ENCODE data around the gene ABLIM2. TPM values are rescaled to one million over a fixed set of nuclear protein-coding genes. Genes with fewer than 3 reads are reported as not detected.

Gene ABLIM2
- total and polyA plus RNA-seq, 2 of the 8 experiments (the other 6 are each of a cell fraction or from before 2014, with no cell fraction given): 2.8 to 3.0 TPM

- Histone ChIP-seq H2BK12ac (ENCODE audit: low read depth, low read length) (no peak overlapping the region), H2AFZ (ENCODE audit: low read length) (no peak overlapping the region), H3K23ac (ENCODE audit: insufficient read length) (no peak overlapping the region), H4K5ac (ENCODE audit: insufficient read length, low read depth, low read length) (no peak overlapping the region), H3K4me3 (ENCODE audit: extremely low read depth in 1 of 4, insufficient read depth in 2 of 4, low read depth in 3 of 4, low read length in 4 of 4) (no peak overlapping the region), H3K4me1 (replicated peaks in 1 of 4; ENCODE audit: control insufficient read depth in 3 of 4, insufficient read depth in 4 of 4, low read length in 3 of 4) (peaks cover 0 to 7% (median 1%) of the 10 kb centered on the region in 4 experiments; a peak in 2 of 7 replicates), H3K79me2 (ENCODE audit: control insufficient read depth in 1 of 2, insufficient read depth in 2 of 2, low read length in 2 of 2) (no peaks in the 10 kb centered on the region), H4K91ac (replicated peaks; ENCODE audit: insufficient read length, low read length) (no peak overlapping the region), H3K4me2 (ENCODE audit: insufficient read depth in 1 of 2, low read depth in 2 of 2, low read length in 2 of 2) (no peak overlapping the region), H3K18ac (ENCODE audit: extremely low read depth, low read length) (no peak overlapping the region), H2BK20ac (ENCODE audit: low read length) (no peak overlapping the region), H3K79me1 (ENCODE audit: low read depth, low read length) (peaks cover 2% of the 10 kb centered on the region; the same call in 1 of the 2 replicates), H3K27me3 (replicated peaks in 1 of 4; ENCODE audit: control insufficient read depth in 3 of 4, extremely low read depth in 1 of 4, insufficient read depth in 3 of 4, low read length in 3 of 4) (no peaks in the 10 kb centered on the region), H2BK120ac (replicated peaks; ENCODE audit: low read depth, low read length) (no peak overlapping the region), H4K8ac (ENCODE audit: extremely low read depth, insufficient read depth, low read length) (no peak overlapping the region), H4K20me1 (replicated peaks in 1 of 2; ENCODE audit: control insufficient read depth in 1 of 2, insufficient read depth in 2 of 2, low read length in 2 of 2) (no peaks in the 10 kb centered on the region), H3K56ac (replicated peaks; ENCODE audit: insufficient read length, low read depth, low read length) (no peak overlapping the region), H3K4ac (replicated peaks; ENCODE audit: insufficient read length, low read depth, low read length) (no peak overlapping the region), H2AK5ac (ENCODE audit: low read depth, low read length) (no peak overlapping the region), H3K36me3 (ENCODE audit: control insufficient read depth in 2 of 4, insufficient read depth in 4 of 4, low read length in 3 of 4) (no peaks in the 10 kb centered on the region), H2BK5ac (ENCODE audit: low read depth, low read length) (no peak overlapping the region), H2BK15ac (ENCODE audit: low read length) (no peak overlapping the region), H3K23me2 (ENCODE audit: low read depth, low read length) (peaks cover 8% of the 10 kb centered on the region; the same call in 1 of the 2 replicates), H3K14ac (ENCODE audit: insufficient read length) (no peak overlapping the region), H3K27ac (ENCODE audit: low read depth, low read length) (no peak overlapping the region), H3K9ac (replicated peaks in 1 of 4; ENCODE audit: extremely low read depth in 1 of 4, low read depth in 3 of 4, low read length in 3 of 4) (no peak overlapping the region), H3K9me3 (ENCODE audit: insufficient read depth in 2 of 2, low read depth in 1 of 2, low read length in 1 of 2) (no peaks in the 10 kb centered on the region)
- WGBS, 2 experiments (ENCODE audit: extremely low coverage in 1 of 2, insufficient coverage in 1 of 2, insufficient read length in 1 of 2, insufficient replicate concordance in 2 of 2, low coverage in 1 of 2, low lambda C conversion rate in 2 of 2, missing lambda C conversion rate in 1 of 2): 90% methylated on average over 13 of the region's 13 CpGs; no CpG with 5 or more reads in 1 of the 2 experiments
- POLR2A ChIA-PET (ENCODE audit: partially characterized antibody): no interaction called here
- no peak for TF ChIP-seq ATF3 (IDR thresholded peaks at IDR 0.05; ENCODE audit: insufficient read depth, low read depth, low read length)
- TF ChIP-seq SP4 (IDR thresholded peaks at IDR 0.05; ENCODE audit: low read length): no peak
- TF ChIP-seq JUND (IDR thresholded peaks at IDR 0.05; ENCODE audit: low read length): no peak
- no peak for TF ChIP-seq NRF1 (IDR thresholded peaks at IDR 0.05; ENCODE audit: low read depth, low read length)
- no peak for TF ChIP-seq JUN (IDR thresholded peaks at IDR 0.05; ENCODE audit: low read depth, low read length)
- no peak for TF ChIP-seq RBBP5 (IDR thresholded peaks at IDR 0.05; ENCODE audit: borderline replicate concordance, low read depth, low read length)
- no peak for TF ChIP-seq EGR1 (IDR thresholded peaks at IDR 0.05; ENCODE audit: borderline replicate concordance, low read depth, low read length)
- no peak for TF ChIP-seq KDM1A (IDR thresholded peaks at IDR 0.05; ENCODE audit: borderline replicate concordance, low read length)
- TF ChIP-seq PHF8 (conservative IDR thresholded peaks at IDR 0.05; ENCODE audit: low read depth, low read length): no peak
- DNase-seq (ENCODE audit: low read depth in 1 of 2, low spot score in 2 of 2) (no peak), FAIRE-seq (no peak)
- CTCF ChIA-PET (ENCODE audit: partially characterized antibody): interaction anchor here (1.0 to 1.2 kb wide), 2 partner anchors 141 to 367 kb away, joined by 4 to 5 read pairs; no protein-coding TSS in a partner anchor
Observed at GRCh38 chr4:8035371-8035780, 123.2 kb downstream of the ABLIM2 start.

All from H1 (cell line).